A549 (cell line): ENCODE measurements around the gene ZNF248. TPM values are rescaled to one million over a fixed set of nuclear protein-coding genes. Genes with fewer than 3 reads are reported as not detected.

Source experiments
- ATAC-seq, 2 experiments: fragments of 200-7000 bp in 1 of 2; fragments of >200 bp in 1 of 2; cut with Nextera tagmentation in 1 of 2; cut with Tn5 transposase in 1 of 2; 3 replicates each; pipeline versions ENCODE4 v1.8.0 to v1.9.1; 2018 to 2020; ENCODE audit warnings: mild to moderate bottlenecking in 1 of 2, moderate library complexity in 1 of 2
- CTCF ChIA-PET: fragments of 300-600 bp; sonication (Branson Sonifier 250); formaldehyde crosslinking; extraction: SDS; loops from one replicate; lab custom pipeline; 2021; ENCODE audit warnings: antibody characterized with exemption, inconsistent platforms; lab: Yijun Ruan, JAX
- POLR2A ChIA-PET: fragments of 350-600 bp; formaldehyde crosslinking; extraction: SDS; loops from one replicate; lab custom pipeline; 2021; ENCODE audit warnings: antibody characterized with exemption, inconsistent platforms; lab: Yijun Ruan, JAX
- DNase-seq, 2 experiments: peaks; one replicate each; pipeline versions ENCODE4 v3.0.0 to v3.0.0-alpha.2; 2011 to 2016; ENCODE audit warnings: low read depth in 1 of 2, low spot score in 1 of 2
- FAIRE-seq: peaks from 2 replicates; lab custom pipeline; 2011; peaks lifted over from hg19 to GRCh38; lab: Jason Lieb, UNC
- H3K27ac ChIP-seq, 2 experiments: fragments of >200 bp; sonication (Bioruptor Twin); formaldehyde crosslinking; 3 replicates each; pipeline ENCODE4 v1.5.1; 2016 to 2017
- H3K4me1 ChIP-seq: fragments of >200 bp; sonication (Bioruptor Twin); formaldehyde crosslinking; 3 replicates; pipeline ENCODE4 v1.6.1; 2016
- H3K4me2 ChIP-seq: fragments of >200 bp; sonication (Bioruptor Twin); formaldehyde crosslinking; 3 replicates; pipeline ENCODE4 v1.6.1; 2016
- H3K4me3 ChIP-seq: fragments of >200 bp; sonication (Bioruptor Twin); formaldehyde crosslinking; 3 replicates; pipeline ENCODE4 v1.5.1; 2016
- H3K9me3 ChIP-seq: fragments of >200 bp; sonication (Bioruptor Twin); formaldehyde crosslinking; 3 replicates; pipeline ENCODE4 v1.6.1; 2016
- CHD4 ChIP-seq: fragments of 200-600 bp; sonication (generic); IDR thresholded peaks from 2 replicates; pipeline ENCODE4 v1.6.1; 2016; ENCODE audit warnings: antibody characterized with exemption, mild to moderate bottlenecking, borderline replicate concordance
- EP300 ChIP-seq, 2 experiments: fragments of >200 bp; sonication (Bioruptor Twin); formaldehyde crosslinking; IDR thresholded peaks; 2 replicates in 1 of 2; 3 replicates in 1 of 2; pipeline ENCODE4 v1.6.1; 2016 to 2017
- FOXS1 ChIP-seq: fragments of 250-450 bp; sonication (Bioruptor Pico); IDR thresholded peaks from 2 replicates; pipeline ENCODE4 v1.5.0; 2020; ENCODE audit warnings: mild to moderate bottlenecking, moderate library complexity
- GATA3 ChIP-seq: IDR thresholded peaks from 2 replicates; pipeline ENCODE4 v1.6.1; 2012; ENCODE audit warnings: borderline replicate concordance
- HDAC2 ChIP-seq: fragments of 200-600 bp; sonication (generic); IDR thresholded peaks from 2 replicates; pipeline ENCODE4 v1.6.1; 2016
- HOXA7 ChIP-seq: fragments of 250-450 bp; sonication (Bioruptor Pico); IDR thresholded peaks from 2 replicates; pipeline ENCODE4 v1.5.0; 2020; ENCODE audit warnings: mild to moderate bottlenecking, moderate library complexity
- MAZ ChIP-seq: fragments of 150-350 bp; IDR thresholded peaks from 2 replicates; pipeline ENCODE4 v1.6.1; 2014; ENCODE audit warnings: antibody characterized with exemption, low read depth, low read length, borderline replicate concordance
- NFE2L2 ChIP-seq: fragments of 150-350 bp; conservative IDR thresholded peaks from 2 replicates; pipeline ENCODE4 v1.6.1; 2014; ENCODE audit warnings: low read length
- NPAS2 ChIP-seq: fragments of 250-450 bp; sonication (Bioruptor Pico); IDR thresholded peaks from 2 replicates; pipeline ENCODE4 v1.8.0; 2022; ENCODE audit warnings: mild to moderate bottlenecking, moderate library complexity, borderline replicate concordance
- NR3C1 ChIP-seq: fragments of >200 bp; sonication (Bioruptor Twin); formaldehyde crosslinking; IDR thresholded peaks from 3 replicates; pipeline ENCODE4 v1.6.1; 2017
- POLR2A ChIP-seq: IDR thresholded peaks from 2 replicates; pipeline ENCODE4 v1.6.1; 2012; ENCODE audit warnings: mild to moderate bottlenecking, low read length
- SMC3 ChIP-seq: fragments of >200 bp; sonication (Bioruptor Twin); formaldehyde crosslinking; IDR thresholded peaks from 3 replicates; pipeline ENCODE4 v1.6.1; 2018; ENCODE audit warnings: inconsistent platforms
- SREBF2 ChIP-seq: fragments of 450-650 bp; IDR thresholded peaks from 2 replicates; pipeline ENCODE4 v1.6.1; 2014; ENCODE audit warnings: mild to moderate bottlenecking, moderate library complexity
- TFCP2L1 ChIP-seq: fragments of 250-450 bp; sonication (Bioruptor Pico); IDR thresholded peaks from 2 replicates; pipeline ENCODE4 v1.5.0; 2021; ENCODE audit warnings: mild to moderate bottlenecking
- TP53 ChIP-seq: fragments of 250-450 bp; sonication (Bioruptor Pico); IDR thresholded peaks from 2 replicates; pipeline ENCODE4 v1.5.0; 2021; ENCODE audit warnings: mild to moderate bottlenecking, moderate library complexity
- ZFP36 ChIP-seq: fragments of 450-650 bp; IDR thresholded peaks from 2 replicates; pipeline ENCODE4 v1.6.1; 2014; ENCODE audit warnings: borderline replicate concordance; ENCODE audit not compliant: partially characterized antibody
- ZSCAN20 ChIP-seq: fragments of 250-450 bp; sonication (Bioruptor Pico); IDR thresholded peaks from 2 replicates; pipeline ENCODE4 v1.8.0; 2022; ENCODE audit warnings: mild to moderate bottlenecking, moderate library complexity
- WGBS: methylation state at CpG from one replicate; pipeline ENCODE4 v1.1.6; 2017; ENCODE audit errors: missing lambda C conversion rate; 5-methylcytosine and 5-hydroxymethylcytosine counted together
- polyA plus RNA-seq, 4 experiments: library from polyadenylated mRNA; depleted of rRNA in 3 of 4; stranded (reverse); fragments of >200 nt; fragmentation: RNase III in 1 of 4; extraction: RNeasy Plus Mini Kit Qiagen cat#74134 plus additional on column Dnase treatment in 1 of 4; gene quantifications; 2 replicates in 3 of 4; 3 replicates in 1 of 4; pipeline ENCODE4 v1.2.3, GENCODE V29; 2011 to 2017
- TF ChIP-seq, protein P1 (sequence below): fragments of 200-600 bp; sonication (generic); IDR thresholded peaks from 2 replicates; pipeline ENCODE4 v1.6.1; 2016; ENCODE audit warnings: antibody characterized with exemption, mild to moderate bottlenecking, moderate library complexity
- TF ChIP-seq, protein P2 (sequence below): fragments of 450-650 bp; IDR thresholded peaks from 2 replicates; pipeline ENCODE4 v1.6.1; 2014; ENCODE audit warnings: antibody characterized with exemption
- TF ChIP-seq, protein P3 (sequence below): fragments of 250-450 bp; sonication (Bioruptor Pico); IDR thresholded peaks from 2 replicates; pipeline ENCODE4 v1.5.0; 2021; ENCODE audit warnings: mild to moderate bottlenecking, moderate library complexity, borderline replicate concordance
- TF ChIP-seq, protein P4 (sequence below): IDR thresholded peaks from 2 replicates; pipeline ENCODE4 v1.6.1; 2012
- TF ChIP-seq, protein P5 (sequence below): IDR thresholded peaks from 2 replicates; pipeline ENCODE4 v1.6.1; 2012; ENCODE audit warnings: low read depth, borderline replicate concordance
- TF ChIP-seq, protein P6 (sequence below): fragments of >200 bp; sonication (Bioruptor Twin); formaldehyde crosslinking; IDR thresholded peaks from 2 replicates; pipeline ENCODE4 v1.6.1; 2016

The ZNF248 gene
- polyA plus RNA-seq, 2 of the 4 experiments (the other 2 are of a cell fraction) = 7.1 to 13.6 TPM

DNA sequence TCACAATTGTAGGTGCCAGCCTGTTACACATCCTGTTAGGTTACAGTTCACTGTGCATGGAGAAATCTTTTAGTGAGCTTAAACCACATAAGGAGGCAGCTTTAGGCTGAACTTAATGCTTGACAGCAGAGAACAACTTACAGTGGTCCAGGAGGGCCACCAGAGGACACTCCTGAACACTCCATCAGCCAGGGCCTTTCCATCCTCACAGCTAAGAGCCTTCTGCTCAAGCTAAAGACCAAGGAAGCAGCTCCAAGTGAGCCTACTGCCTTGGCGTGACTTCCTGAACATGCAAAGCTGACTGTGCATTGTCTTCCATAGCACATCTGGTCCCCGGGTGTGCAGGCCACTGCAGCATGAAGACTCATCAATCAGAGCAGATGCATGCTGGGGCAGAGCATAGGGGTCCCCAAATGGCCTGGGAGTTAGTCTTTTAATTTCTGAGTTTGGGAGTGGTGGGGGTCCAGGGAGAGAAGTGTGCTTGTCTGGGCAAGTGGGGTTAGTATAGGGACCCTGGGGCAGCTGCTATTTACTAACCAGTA is 105.0 kb downstream of the ZNF248 start:
- 71% methylated on average over 2 of the region's 2 CpGs for WGBS
- Histone ChIP-seq H3K4me1 (0 out of 3 replicates have a peak, but pooled peaks cover 5% of the 10 kb centered on the region), H3K27ac (no peak overlapping the region), H3K4me3 (no peak overlapping the region), H3K9me3 (peaks cover 5% of the 10 kb centered on the region; the same call in 2 of the 3 replicates), H3K4me2 (no peak overlapping the region)
- DNase-seq = peak in 1 of 2 experiments; percentile 8
- ChIA-PET CTCF (no interaction called here), POLR2A (no interaction called here)
- no peak for FAIRE-seq
- ATAC-seq = no peak
- TF ChIP-seq NPAS2 (CRISPR knock-in tag) (no peak), EP300 (IDR thresholded peaks at IDR 0.05) (no peak), SREBF2 (no peak), TP53 (CRISPR knock-in tag) (no peak), HDAC2 (no peak), FOXS1 (CRISPR knock-in tag) (no peak), POLR2A (no peak), SMC3 (no peak), HOXA7 (CRISPR knock-in tag) (no peak), ZSCAN20 (no peak), ZFP36 (no peak), NFE2L2 (no peak), TFCP2L1 (CRISPR knock-in tag) (no peak), NR3C1 (no peak), CHD4 (no peak), GATA3 (no peak)
- TF ChIP-seq, protein P1, sequence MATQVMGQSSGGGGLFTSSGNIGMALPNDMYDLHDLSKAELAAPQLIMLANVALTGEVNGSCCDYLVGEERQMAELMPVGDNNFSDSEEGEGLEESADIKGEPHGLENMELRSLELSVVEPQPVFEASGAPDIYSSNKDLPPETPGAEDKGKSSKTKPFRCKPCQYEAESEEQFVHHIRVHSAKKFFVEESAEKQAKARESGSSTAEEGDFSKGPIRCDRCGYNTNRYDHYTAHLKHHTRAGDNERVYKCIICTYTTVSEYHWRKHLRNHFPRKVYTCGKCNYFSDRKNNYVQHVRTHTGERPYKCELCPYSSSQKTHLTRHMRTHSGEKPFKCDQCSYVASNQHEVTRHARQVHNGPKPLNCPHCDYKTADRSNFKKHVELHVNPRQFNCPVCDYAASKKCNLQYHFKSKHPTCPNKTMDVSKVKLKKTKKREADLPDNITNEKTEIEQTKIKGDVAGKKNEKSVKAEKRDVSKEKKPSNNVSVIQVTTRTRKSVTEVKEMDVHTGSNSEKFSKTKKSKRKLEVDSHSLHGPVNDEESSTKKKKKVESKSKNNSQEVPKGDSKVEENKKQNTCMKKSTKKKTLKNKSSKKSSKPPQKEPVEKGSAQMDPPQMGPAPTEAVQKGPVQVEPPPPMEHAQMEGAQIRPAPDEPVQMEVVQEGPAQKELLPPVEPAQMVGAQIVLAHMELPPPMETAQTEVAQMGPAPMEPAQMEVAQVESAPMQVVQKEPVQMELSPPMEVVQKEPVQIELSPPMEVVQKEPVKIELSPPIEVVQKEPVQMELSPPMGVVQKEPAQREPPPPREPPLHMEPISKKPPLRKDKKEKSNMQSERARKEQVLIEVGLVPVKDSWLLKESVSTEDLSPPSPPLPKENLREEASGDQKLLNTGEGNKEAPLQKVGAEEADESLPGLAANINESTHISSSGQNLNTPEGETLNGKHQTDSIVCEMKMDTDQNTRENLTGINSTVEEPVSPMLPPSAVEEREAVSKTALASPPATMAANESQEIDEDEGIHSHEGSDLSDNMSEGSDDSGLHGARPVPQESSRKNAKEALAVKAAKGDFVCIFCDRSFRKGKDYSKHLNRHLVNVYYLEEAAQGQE = no peak
- TF ChIP-seq, protein P2, sequence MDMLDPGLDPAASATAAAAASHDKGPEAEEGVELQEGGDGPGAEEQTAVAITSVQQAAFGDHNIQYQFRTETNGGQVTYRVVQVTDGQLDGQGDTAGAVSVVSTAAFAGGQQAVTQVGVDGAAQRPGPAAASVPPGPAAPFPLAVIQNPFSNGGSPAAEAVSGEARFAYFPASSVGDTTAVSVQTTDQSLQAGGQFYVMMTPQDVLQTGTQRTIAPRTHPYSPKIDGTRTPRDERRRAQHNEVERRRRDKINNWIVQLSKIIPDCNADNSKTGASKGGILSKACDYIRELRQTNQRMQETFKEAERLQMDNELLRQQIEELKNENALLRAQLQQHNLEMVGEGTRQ = no peak
- TF ChIP-seq, protein P3, sequence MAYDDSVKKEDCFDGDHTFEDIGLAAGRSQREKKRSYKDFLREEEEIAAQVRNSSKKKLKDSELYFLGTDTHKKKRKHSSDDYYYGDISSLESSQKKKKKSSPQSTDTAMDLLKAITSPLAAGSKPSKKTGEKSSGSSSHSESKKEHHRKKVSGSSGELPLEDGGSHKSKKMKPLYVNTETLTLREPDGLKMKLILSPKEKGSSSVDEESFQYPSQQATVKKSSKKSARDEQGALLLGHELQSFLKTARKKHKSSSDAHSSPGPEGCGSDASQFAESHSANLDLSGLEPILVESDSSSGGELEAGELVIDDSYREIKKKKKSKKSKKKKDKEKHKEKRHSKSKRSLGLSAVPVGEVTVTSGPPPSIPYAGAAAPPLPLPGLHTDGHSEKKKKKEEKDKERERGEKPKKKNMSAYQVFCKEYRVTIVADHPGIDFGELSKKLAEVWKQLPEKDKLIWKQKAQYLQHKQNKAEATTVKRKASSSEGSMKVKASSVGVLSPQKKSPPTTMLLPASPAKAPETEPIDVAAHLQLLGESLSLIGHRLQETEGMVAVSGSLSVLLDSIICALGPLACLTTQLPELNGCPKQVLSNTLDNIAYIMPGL (CRISPR knock-in tag) = no peak
- TF ChIP-seq, protein P4, sequence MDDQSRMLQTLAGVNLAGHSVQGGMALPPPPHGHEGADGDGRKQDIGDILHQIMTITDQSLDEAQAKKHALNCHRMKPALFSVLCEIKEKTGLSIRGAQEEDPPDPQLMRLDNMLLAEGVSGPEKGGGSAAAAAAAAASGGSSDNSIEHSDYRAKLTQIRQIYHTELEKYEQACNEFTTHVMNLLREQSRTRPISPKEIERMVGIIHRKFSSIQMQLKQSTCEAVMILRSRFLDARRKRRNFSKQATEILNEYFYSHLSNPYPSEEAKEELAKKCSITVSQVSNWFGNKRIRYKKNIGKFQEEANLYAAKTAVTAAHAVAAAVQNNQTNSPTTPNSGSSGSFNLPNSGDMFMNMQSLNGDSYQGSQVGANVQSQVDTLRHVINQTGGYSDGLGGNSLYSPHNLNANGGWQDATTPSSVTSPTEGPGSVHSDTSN = no peak

DNA sequence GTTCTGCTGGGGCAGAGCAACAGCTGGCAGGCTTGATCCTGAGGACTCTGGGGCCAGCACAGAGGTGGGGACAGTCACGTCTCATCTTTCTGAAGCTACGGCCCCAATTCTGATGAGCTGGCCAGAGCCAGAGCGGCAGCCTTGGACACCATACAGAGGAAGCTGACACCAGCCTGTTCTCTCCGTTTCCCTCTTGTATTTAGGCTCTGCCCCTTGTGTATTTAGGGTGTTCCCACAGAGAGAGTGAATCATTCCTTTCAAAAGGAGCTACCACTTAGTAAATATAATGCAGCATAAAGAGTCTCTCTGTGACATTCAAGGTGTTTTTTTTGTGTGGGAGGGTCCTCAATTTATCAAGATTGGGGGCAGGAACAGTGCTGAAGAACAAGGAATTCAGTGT is 109.2 kb downstream of the ZNF248 start:
- CTCF ChIA-PET = no interaction called here
- POLR2A ChIA-PET = no interaction called here
- 57% methylated on average over 4 of the region's 4 CpGs for WGBS
- DNase-seq (no peak), ATAC-seq (no peak), FAIRE-seq (no peak)
- H3K9me3 ChIP-seq = peaks cover 5% of the 10 kb centered on the region; the same call in 2 of the 3 replicates
- H3K4me2 ChIP-seq = no peak overlapping the region
- no peaks in the 10 kb centered on the region for H3K4me1 ChIP-seq
- H3K4me3 ChIP-seq = no peak overlapping the region
- no peak overlapping the region for H3K27ac ChIP-seq
- no peak for TF ChIP-seq ZSCAN20
- TF ChIP-seq, protein P3 (CRISPR knock-in tag) = no peak
- no peak for TF ChIP-seq MAZ
- TF ChIP-seq, protein P5, sequence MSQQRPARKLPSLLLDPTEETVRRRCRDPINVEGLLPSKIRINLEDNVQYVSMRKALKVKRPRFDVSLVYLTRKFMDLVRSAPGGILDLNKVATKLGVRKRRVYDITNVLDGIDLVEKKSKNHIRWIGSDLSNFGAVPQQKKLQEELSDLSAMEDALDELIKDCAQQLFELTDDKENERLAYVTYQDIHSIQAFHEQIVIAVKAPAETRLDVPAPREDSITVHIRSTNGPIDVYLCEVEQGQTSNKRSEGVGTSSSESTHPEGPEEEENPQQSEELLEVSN = no peak
- TF ChIP-seq, protein P1 = no peak
- TF ChIP-seq, protein P6, sequence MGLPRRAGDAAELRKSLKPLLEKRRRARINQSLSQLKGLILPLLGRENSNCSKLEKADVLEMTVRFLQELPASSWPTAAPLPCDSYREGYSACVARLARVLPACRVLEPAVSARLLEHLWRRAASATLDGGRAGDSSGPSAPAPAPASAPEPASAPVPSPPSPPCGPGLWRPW = no peak
